Neutrophil (primary cell): Measurements from ENCODE around the gene COP1.

Experiments
- H3K27ac ChIP-seq: fragments of 200-600 bp; sonication (generic); 2 replicates; pipeline ENCODE4 v1.5.1; 2016; ENCODE audit warnings: mild to moderate bottlenecking, moderate library complexity
- H3K27me3 ChIP-seq: fragments of 200-600 bp; sonication (generic); 2 replicates; pipeline ENCODE4 v1.6.0; 2016; ENCODE audit warnings: mild to moderate bottlenecking
- H3K36me3 ChIP-seq: fragments of 200-600 bp; sonication (generic); 2 replicates; pipeline ENCODE4 v1.5.1; 2017
- H3K4me1 ChIP-seq, 2 experiments: fragments of 200-600 bp in 1 of 2; sonication (generic) in 1 of 2; 1 replicate in 1 of 2; 2 replicates in 1 of 2; pipeline versions ENCODE4 v1.5.1 to v1.6.1; 2013 to 2016; ENCODE audit warnings: low read depth in 1 of 2, low read length in 1 of 2, mild to moderate bottlenecking in 1 of 2, moderate library complexity in 1 of 2; ENCODE audit not compliant: control insufficient read depth in 1 of 2, insufficient read depth in 1 of 2
- H3K4me3 ChIP-seq, 2 experiments: fragments of 200-600 bp in 1 of 2; sonication (generic) in 1 of 2; 1 replicate in 1 of 2; 2 replicates in 1 of 2; pipeline ENCODE4 v1.5.1; 2013 to 2016; ENCODE audit warnings: low read depth in 1 of 2, low read length in 1 of 2, mild to moderate bottlenecking in 1 of 2, moderate library complexity in 1 of 2
- H3K9me3 ChIP-seq: fragments of 200-600 bp; sonication (generic); 2 replicates; pipeline ENCODE4 v1.5.1; 2016
- CTCF ChIP-seq: fragments of 200-600 bp; sonication (generic); IDR thresholded peaks from 2 replicates; pipeline ENCODE4 v1.5.1; 2016; ENCODE audit warnings: antibody characterized with exemption

Gene COP1

DNA sequence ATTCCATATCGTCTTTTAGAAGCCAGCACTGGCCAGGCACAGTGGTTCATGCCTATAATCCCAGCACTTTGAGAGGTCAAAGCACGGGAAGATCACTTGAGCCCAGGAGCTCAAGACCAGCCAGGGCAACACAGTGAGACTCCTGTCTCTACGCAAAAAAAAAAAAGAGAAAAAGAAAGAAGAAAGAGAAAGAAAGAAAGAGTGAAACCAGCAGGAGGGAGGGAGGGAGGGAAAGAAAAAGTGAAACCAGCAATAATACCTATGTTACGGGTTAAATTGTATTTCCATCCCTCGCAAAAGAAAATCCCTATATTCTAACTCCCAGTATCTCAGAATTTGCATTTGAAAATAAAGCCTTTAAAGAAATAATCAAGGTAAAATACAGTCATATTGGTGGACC is 10.4 kb downstream of the COP1 start:
- no peak for TF ChIP-seq CTCF

DNA sequence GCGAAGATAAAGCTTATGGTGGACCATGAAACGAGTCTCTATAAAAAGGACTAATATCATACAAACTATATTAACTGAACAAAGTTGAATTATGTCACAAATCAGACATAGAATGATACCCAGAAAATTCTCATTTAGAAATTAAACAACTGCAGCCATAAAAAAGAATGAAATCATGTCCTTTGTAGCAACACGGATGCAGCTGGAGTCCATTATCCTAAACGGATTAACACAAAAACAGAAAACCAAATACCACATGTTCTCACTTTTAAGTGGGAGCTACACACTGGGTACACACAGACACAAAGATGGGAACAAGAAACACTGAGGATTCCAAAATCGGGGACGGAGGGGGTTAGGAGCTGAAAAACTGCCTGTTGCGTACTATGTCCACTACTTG is 11.5 kb downstream of the COP1 start:
- Histone ChIP-seq H3K4me3 (no peak overlapping the region), H3K27me3 (no peaks in the 10 kb centered on the region), H3K4me1 (peaks cover 42 to 66% of the 10 kb centered on the region in 2 experiments), H3K9me3 (no peaks in the 10 kb centered on the region), H3K36me3 (no peaks in the 10 kb centered on the region), H3K27ac (no peak overlapping the region)
- no peak for TF ChIP-seq CTCF

More for the DNA sequence above, 10.4 kb downstream of the COP1 start:
- peak overlapping the region; percentile 22 for H3K27ac ChIP-seq
- H3K36me3 ChIP-seq = no peaks in the 10 kb centered on the region
- no peaks in the 10 kb centered on the region for H3K9me3 ChIP-seq
- H3K4me3 ChIP-seq = no peak overlapping the region
- peaks cover 42 to 66% of the 10 kb centered on the region in 2 experiments for H3K4me1 ChIP-seq
- no peaks in the 10 kb centered on the region for H3K27me3 ChIP-seq

DNA sequence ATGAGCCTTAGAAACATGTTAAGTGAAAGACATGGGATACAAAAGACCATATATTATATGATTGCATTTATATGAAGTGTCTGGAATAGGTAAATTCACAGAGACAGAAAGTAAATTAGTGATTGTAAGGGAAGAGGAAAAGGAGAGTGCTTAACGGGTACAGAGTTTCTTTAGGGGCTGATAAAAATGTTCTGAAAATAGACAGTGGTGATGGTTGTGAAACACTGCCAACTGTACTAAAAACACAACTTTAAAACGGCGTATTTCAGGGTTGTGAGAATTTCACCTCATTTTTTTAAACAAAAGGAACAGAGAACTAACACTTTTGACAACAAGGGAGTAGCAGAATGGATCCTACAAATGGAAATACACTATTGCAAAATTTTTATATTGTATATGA is 13.4 kb downstream of the COP1 start:
- no peak for TF ChIP-seq CTCF
- H3K27ac ChIP-seq = peak overlapping the region; percentile 56
- H3K9me3 ChIP-seq = no peaks in the 10 kb centered on the region
- no peak overlapping the region for H3K4me3 ChIP-seq
- no peaks in the 10 kb centered on the region for H3K27me3 ChIP-seq
- H3K4me1 ChIP-seq = peaks cover 35 to 60% of the 10 kb centered on the region in 2 experiments
- no peaks in the 10 kb centered on the region for H3K36me3 ChIP-seq

GRCh38 chr1:176193023-176193422 is 14.1 kb downstream of the COP1 start:
- Histone ChIP-seq H3K4me1 (peaks cover 41 to 66% of the 10 kb centered on the region in 2 experiments), H3K4me3 (no peak overlapping the region), H3K27ac (peak overlapping the region; percentile 57), H3K36me3 (no peaks in the 10 kb centered on the region), H3K27me3 (no peaks in the 10 kb centered on the region), H3K9me3 (no peaks in the 10 kb centered on the region)
- TF ChIP-seq CTCF = no peak

DNA sequence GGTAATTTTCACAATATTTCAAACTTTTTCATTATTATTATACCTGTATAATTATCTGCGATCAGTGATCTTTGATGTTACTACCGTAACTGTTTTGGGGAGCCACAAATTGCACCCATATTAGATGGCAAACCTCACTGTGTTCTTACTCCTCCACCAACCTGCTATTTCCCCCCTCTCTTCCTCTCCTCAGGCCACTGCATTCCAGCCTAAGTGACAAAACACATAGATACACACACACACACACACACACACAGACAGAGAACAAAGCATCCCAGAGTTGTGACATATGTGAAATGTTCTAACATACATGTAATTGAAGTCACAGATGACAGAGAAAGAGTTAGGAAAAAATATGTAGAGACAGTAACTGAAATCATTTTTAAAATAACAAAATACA is 18.5 kb downstream of the COP1 start:
- no peaks in the 10 kb centered on the region for H3K9me3 ChIP-seq
- no peaks in the 10 kb centered on the region for H3K27me3 ChIP-seq
- no peak for TF ChIP-seq CTCF
- peak overlapping the region; percentile 67 for H3K27ac ChIP-seq
- H3K4me1 ChIP-seq = peaks cover 58 to 80% of the 10 kb centered on the region in 2 experiments
- H3K4me3 ChIP-seq = no peak overlapping the region
- peaks cover 6% of the 10 kb centered on the region for H3K36me3 ChIP-seq

GRCh38 chr1:176187001-176187400 is 20.1 kb downstream of the COP1 start:
- TF ChIP-seq CTCF = no peak
- H3K36me3 ChIP-seq = peaks cover 22% of the 10 kb centered on the region
- H3K4me3 ChIP-seq = no peak overlapping the region
- no peaks in the 10 kb centered on the region for H3K9me3 ChIP-seq
- H3K27me3 ChIP-seq = no peaks in the 10 kb centered on the region
- peaks cover 54 to 65% of the 10 kb centered on the region in 2 experiments for H3K4me1 ChIP-seq
- H3K27ac ChIP-seq = peak overlapping the region; percentile 67
